ENCODE data around the gene SLC2A5. TPM values are rescaled to one million over a fixed set of nuclear protein-coding genes. Genes with fewer than 3 reads are reported as not detected.
A peak's percentile ranks its signal among the peaks of the same experiment; 100 is the strongest.

Gene SLC2A5
- total and polyA plus RNA-seq, 9 of the 15 experiments (the other 6 are each of a cell fraction or from before 2014, with no cell fraction given) = 0.08 TPM; not detected in 8

GRCh38 chr1:9006956-9007615, 62.3 kb downstream of the SLC2A5 start:
- 2% methylated on average over 18 of the region's 19 CpGs for WGBS (ENCODE audit: insufficient coverage, low coverage, missing lambda C conversion rate)
- Histone ChIP-seq H3K36me3 (ENCODE audit: control insufficient read depth, insufficient read depth, low read length) (no peaks in the 10 kb centered on the region), H3K79me2 (ENCODE audit: control insufficient read depth, insufficient read depth, low read length) (no peaks in the 10 kb centered on the region), H3K4me3 (no peak overlapping the region), H4K20me1 (replicated peaks; ENCODE audit: control insufficient read depth, insufficient read depth, low read length) (peaks cover 13% of the 10 kb centered on the region), H3K4me1 (replicated peaks in 1 of 2; ENCODE audit: control insufficient read depth in 2 of 2, insufficient read depth in 2 of 2, low read length in 2 of 2) (peaks cover 0 to 6% of the 10 kb centered on the region in 2 experiments; a peak in 2 of 5 replicates), H3K9me3 (replicated peaks; ENCODE audit: control insufficient read depth, insufficient read depth, low read depth, low read length) (no peaks in the 10 kb centered on the region), H3K27me3 (ENCODE audit: control insufficient read depth in 2 of 2, insufficient read depth in 2 of 2, low read length in 2 of 2) (peaks cover 46 to 89% of the 10 kb centered on the region in 2 experiments), H2AFZ (ENCODE audit: low read depth, low read length) (no peak overlapping the region), H3K9me1 (ENCODE audit: control insufficient read depth, insufficient read depth, low read length) (no peaks in the 10 kb centered on the region), H3K27ac (ENCODE audit: extremely low read depth, low read depth, low read length) (no peak overlapping the region), H3K9ac (ENCODE audit: insufficient read depth in 1 of 2, low read depth in 2 of 2, low read length in 2 of 2) (peak overlapping the region in 1 of 2 experiments; percentile 57; a peak in 2 of 4 replicates), H3K4me2 (ENCODE audit: insufficient read depth, low read length) (no peak overlapping the region)
- TF ChIP-seq ATF7 (IDR thresholded peaks at IDR 0.05) (no peak), AFF1 (IDR thresholded peaks at IDR 0.05; ENCODE audit: low read depth in 1 of 2, partially characterized antibody in 2 of 2) (no peak), THRB (CRISPR knock-in tag; conservative IDR thresholded peaks at IDR 0.05) (no peak), HNRNPLL (IDR thresholded peaks at IDR 0.05; ENCODE audit: low read depth, low read length, poor library complexity, severe bottlenecking) (no peak), HMGN3 (IDR thresholded peaks at IDR 0.05; ENCODE audit: borderline replicate concordance, extremely low read depth, insufficient read length, low read depth, low read length) (no peak), CBFA2T3 (IDR thresholded peaks at IDR 0.05) (no peak), JUND (IDR thresholded peaks at IDR 0.05; ENCODE audit: borderline replicate concordance, low read depth, low read length) (no peak), JUND (tag; IDR thresholded peaks at IDR 0.05; ENCODE audit: borderline replicate concordance, low read depth, low read length) (no peak), ZBTB43 (CRISPR knock-in tag; IDR thresholded peaks at IDR 0.05) (no peak), DNMT1 (IDR thresholded peaks at IDR 0.05) (no peak)
- ChIA-PET CTCF (ENCODE audit: low intra/inter-chr PET ratio) (no interaction called here), POLR2A (interaction anchor here (0.6 kb wide), 1 partner anchor 167 kb away, joined by 4 read pairs; no protein-coding TSS in a partner anchor)
- intact Hi-C loops (cut with micrococcal nuclease) = loop anchor here (5.0 kb wide), 1 partner anchor 190 kb away; no protein-coding TSS in a partner anchor
- no TSS peak for BruUV-seq (replicated peaks)
- in situ Hi-C loops (cut with MboI) = no loop called here
- ATAC-seq (no peak), FAIRE-seq (no peak), DNase-seq (ENCODE audit: extremely low read depth in 1 of 4, low spot score in 3 of 4) (no peak)
